Measurements from ENCODE around the gene CYBB. TPM values are rescaled to one million over a fixed set of nuclear protein-coding genes. Genes with fewer than 3 reads are reported as not detected.
"Not testable (repeated sequence)": the region's sequence is repeated elsewhere in the genome, so short reads cannot be mapped to it uniquely, and the experiment has no call there.

Gene CYBB
- polyA plus RNA-seq, 1 experiment: not detected

DNA sequence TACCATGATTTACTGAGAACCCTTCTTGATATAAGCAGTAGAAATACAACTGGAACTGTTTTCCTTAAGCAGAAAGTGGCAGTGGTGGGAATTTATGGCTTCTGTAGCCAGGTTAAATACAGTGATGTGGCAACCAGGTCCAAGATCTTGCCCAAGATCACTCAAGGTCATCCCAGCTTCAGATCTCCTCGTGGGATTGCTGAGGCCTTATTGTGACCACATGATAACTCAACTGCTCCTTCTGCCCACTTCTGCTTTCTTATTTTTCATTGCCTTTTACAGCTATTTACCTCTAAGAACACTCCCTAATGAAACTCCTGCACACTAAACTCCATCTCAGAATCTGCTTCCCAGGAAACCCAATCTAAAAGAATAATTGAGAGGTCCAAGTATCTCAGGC is 12.4 kb upstream of the CYBB start:
- no peak for DNase-seq (ENCODE audit: low read depth)
- TF ChIP-seq, protein P1, sequence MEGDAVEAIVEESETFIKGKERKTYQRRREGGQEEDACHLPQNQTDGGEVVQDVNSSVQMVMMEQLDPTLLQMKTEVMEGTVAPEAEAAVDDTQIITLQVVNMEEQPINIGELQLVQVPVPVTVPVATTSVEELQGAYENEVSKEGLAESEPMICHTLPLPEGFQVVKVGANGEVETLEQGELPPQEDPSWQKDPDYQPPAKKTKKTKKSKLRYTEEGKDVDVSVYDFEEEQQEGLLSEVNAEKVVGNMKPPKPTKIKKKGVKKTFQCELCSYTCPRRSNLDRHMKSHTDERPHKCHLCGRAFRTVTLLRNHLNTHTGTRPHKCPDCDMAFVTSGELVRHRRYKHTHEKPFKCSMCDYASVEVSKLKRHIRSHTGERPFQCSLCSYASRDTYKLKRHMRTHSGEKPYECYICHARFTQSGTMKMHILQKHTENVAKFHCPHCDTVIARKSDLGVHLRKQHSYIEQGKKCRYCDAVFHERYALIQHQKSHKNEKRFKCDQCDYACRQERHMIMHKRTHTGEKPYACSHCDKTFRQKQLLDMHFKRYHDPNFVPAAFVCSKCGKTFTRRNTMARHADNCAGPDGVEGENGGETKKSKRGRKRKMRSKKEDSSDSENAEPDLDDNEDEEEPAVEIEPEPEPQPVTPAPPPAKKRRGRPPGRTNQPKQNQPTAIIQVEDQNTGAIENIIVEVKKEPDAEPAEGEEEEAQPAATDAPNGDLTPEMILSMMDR (IDR thresholded peaks at IDR 0.05; ENCODE audit: insufficient read depth, low read depth, low read length): no peak
- Histone ChIP-seq H3K36me3 (ENCODE audit: control insufficient read depth, insufficient read depth, low read length) (no peaks in the 10 kb centered on the region), H3K4me3 (ENCODE audit: low read depth, low read length) (no peak overlapping the region), H3K27me3 (ENCODE audit: control insufficient read depth, insufficient read depth, low read length) (no peaks in the 10 kb centered on the region)
- POLR2A ChIA-PET: no interaction called here
- CTCF ChIA-PET: no interaction called here

DNA sequence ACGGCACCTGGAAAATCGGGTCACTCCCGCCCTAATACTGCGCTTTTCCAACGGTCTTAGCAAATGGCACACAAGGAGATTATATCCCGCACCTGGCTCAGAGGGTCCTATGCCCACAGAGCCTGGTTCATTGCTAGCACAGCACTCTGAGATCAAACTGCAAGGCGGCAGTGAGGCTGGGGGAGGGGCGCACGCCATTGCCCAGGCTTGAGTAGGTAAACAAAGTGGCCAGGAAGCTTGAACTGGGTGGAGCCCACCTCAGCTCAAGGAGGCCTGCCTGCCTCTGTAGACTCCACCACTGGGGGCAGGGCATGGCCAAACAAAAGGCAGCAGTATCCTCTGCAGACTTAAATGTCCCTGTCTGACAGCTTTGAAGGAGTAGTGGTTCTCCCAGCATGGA is 11.0 kb upstream of the CYBB start:
- H3K4me3 ChIP-seq (ENCODE audit: low read depth, low read length); POLR2A ChIA-PET; CTCF ChIA-PET: not testable (repeated sequence)

GRCh38 chrX:37776283-37776986 is 3.4 kb upstream of the CYBB start:
- DNase-seq (ENCODE audit: low read depth): no peak
- CTCF ChIA-PET: no interaction called here

More for the DNA sequence above, 11.0 kb upstream of the CYBB start:
- not testable (repeated sequence) for H3K36me3 ChIP-seq (ENCODE audit: control insufficient read depth, insufficient read depth, low read length); DNase-seq (ENCODE audit: low read depth); H3K27me3 ChIP-seq (ENCODE audit: control insufficient read depth, insufficient read depth, low read length)

GRCh38 chrX:37776987-37777325 is 2.9 kb upstream of the CYBB start:
- CTCF ChIA-PET: no interaction called here

More at GRCh38 chrX:37776283-37776986, 3.4 kb upstream of the CYBB start:
- Histone ChIP-seq H3K4me3 (ENCODE audit: low read depth, low read length) (no peak overlapping the region), H3K27me3 (ENCODE audit: control insufficient read depth, insufficient read depth, low read length) (no peaks in the 10 kb centered on the region), H3K36me3 (ENCODE audit: control insufficient read depth, insufficient read depth, low read length) (no peaks in the 10 kb centered on the region)
- TF ChIP-seq, protein P1 (IDR thresholded peaks at IDR 0.05; ENCODE audit: insufficient read depth, low read depth, low read length): no peak
- POLR2A ChIA-PET: no interaction called here

GRCh38 chrX:37781081-37781480 is 1.2 kb downstream of the CYBB start:
- POLR2A ChIA-PET: no interaction called here
- Histone ChIP-seq H3K36me3 (ENCODE audit: control insufficient read depth, insufficient read depth, low read length) (no peaks in the 10 kb centered on the region), H3K27me3 (ENCODE audit: control insufficient read depth, insufficient read depth, low read length) (no peaks in the 10 kb centered on the region), H3K4me3 (ENCODE audit: low read depth, low read length) (no peak overlapping the region)
- TF ChIP-seq, protein P1 (IDR thresholded peaks at IDR 0.05; ENCODE audit: insufficient read depth, low read depth, low read length): no peak
- CTCF ChIA-PET: interaction anchor here (0.7 kb wide), 1 partner anchor 35 kb away, joined by 5 read pairs; no protein-coding TSS in a partner anchor
- DNase-seq (ENCODE audit: low read depth): no peak

More at GRCh38 chrX:37776987-37777325, 2.9 kb upstream of the CYBB start:
- Histone ChIP-seq H3K36me3 (ENCODE audit: control insufficient read depth, insufficient read depth, low read length) (no peaks in the 10 kb centered on the region), H3K4me3 (ENCODE audit: low read depth, low read length) (no peak overlapping the region), H3K27me3 (ENCODE audit: control insufficient read depth, insufficient read depth, low read length) (no peaks in the 10 kb centered on the region)
- TF ChIP-seq, protein P1 (IDR thresholded peaks at IDR 0.05; ENCODE audit: insufficient read depth, low read depth, low read length): no peak
- POLR2A ChIA-PET: no interaction called here
- DNase-seq (ENCODE audit: low read depth): no peak

DNA sequence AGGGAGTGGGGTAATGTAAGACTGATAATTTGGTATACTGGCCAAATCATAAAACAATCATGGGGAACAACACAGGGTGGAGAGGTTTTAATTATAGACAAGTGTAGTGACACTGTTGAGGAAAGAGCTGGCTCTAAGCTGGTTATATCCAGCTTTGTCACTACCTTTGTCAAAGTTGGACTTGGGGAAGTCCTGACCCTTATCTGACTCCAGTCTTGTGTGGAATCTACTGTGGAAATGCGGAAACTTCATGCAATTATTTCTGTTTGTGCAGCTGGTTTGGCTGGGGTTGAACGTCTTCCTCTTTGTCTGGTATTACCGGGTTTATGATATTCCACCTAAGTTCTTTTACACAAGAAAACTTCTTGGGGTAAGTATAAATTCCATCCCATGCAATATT is 2.0 kb downstream of the CYBB start:
- DNase-seq (ENCODE audit: low read depth): no peak
- no peaks in the 10 kb centered on the region for H3K27me3 ChIP-seq (ENCODE audit: control insufficient read depth, insufficient read depth, low read length)
- TF ChIP-seq, protein P1 (IDR thresholded peaks at IDR 0.05; ENCODE audit: insufficient read depth, low read depth, low read length): no peak
- POLR2A ChIA-PET: no interaction called here
- CTCF ChIA-PET: no interaction called here
- H3K36me3 ChIP-seq (ENCODE audit: control insufficient read depth, insufficient read depth, low read length): no peaks in the 10 kb centered on the region
- no peak overlapping the region for H3K4me3 ChIP-seq (ENCODE audit: low read depth, low read length)

Data from BJ (cell line).